CD4-positive, CD25-positive, alpha-beta regulatory T cell (primary cell): ENCODE measurements around the gene AGFG2. TPM values are rescaled to one million over a fixed set of nuclear protein-coding genes. Genes with fewer than 3 reads are reported as not detected.

Source experiments
- ATAC-seq, 2 donors: fragments of 150-1000 bp; cut with Tn5 transposase; one replicate each; pipeline ENCODE4 v1.10.0; 2021; ENCODE audit warnings: low read depth in 2 of 2, moderate number of reproducible peaks in 2 of 2, moderate library complexity in 1 of 2
- DNase-seq, 3 donors: peaks; one replicate each; pipeline versions ENCODE4 v3.0.0 to v3.0.0-alpha.2; 2012 to 2022; ENCODE audit warnings: mixed read lengths in 1 of 3
- H3K27ac ChIP-seq: one replicate; pipeline ENCODE4 v1.7.0; 2013; ENCODE audit warnings: mild to moderate bottlenecking, low read length; ENCODE audit not compliant: insufficient read depth, poor library complexity, severe bottlenecking
- H3K27me3 ChIP-seq: one replicate; pipeline ENCODE4 v1.7.0; 2013; ENCODE audit warnings: low read length; ENCODE audit not compliant: control insufficient read depth, insufficient read depth
- H3K36me3 ChIP-seq: one replicate; pipeline ENCODE4 v1.7.0; 2013; ENCODE audit warnings: mild to moderate bottlenecking, low read length, moderate library complexity; ENCODE audit not compliant: control insufficient read depth, insufficient read depth
- H3K4me1 ChIP-seq: 2 replicates; pipeline ENCODE4 v1.7.0; 2013; ENCODE audit warnings: mild to moderate bottlenecking, low read length; ENCODE audit not compliant: insufficient read depth, control insufficient read depth, poor library complexity, severe bottlenecking
- H3K4me3 ChIP-seq: one replicate; pipeline ENCODE4 v1.7.0; 2013; ENCODE audit warnings: low read depth, mild to moderate bottlenecking, low read length, moderate library complexity
- H3K9me3 ChIP-seq, 2 experiments: 1 replicate in 1 of 2; 2 replicates in 1 of 2; pipeline ENCODE4 v1.7.0; 2013; ENCODE audit warnings: low read length in 2 of 2, mild to moderate bottlenecking in 1 of 2, moderate library complexity in 1 of 2; ENCODE audit not compliant: control insufficient read depth in 2 of 2
- H3K27ac Mint-ChIP-seq, 3 donors: one replicate each; pipeline ENCODE4 v1.8.0; 2020 to 2022; ENCODE audit warnings: mild to moderate bottlenecking in 3 of 3, mixed read lengths in 3 of 3, moderate library complexity in 2 of 3
- H3K27me3 Mint-ChIP-seq: one replicate; pipeline ENCODE4 v1.8.0; 2022; ENCODE audit warnings: mild to moderate bottlenecking, mixed read lengths
- H3K36me3 Mint-ChIP-seq: one replicate; pipeline ENCODE4 v1.8.0; 2020; ENCODE audit warnings: mixed read lengths
- H3K4me1 Mint-ChIP-seq, 4 donors: one replicate each; pipeline ENCODE4 v1.8.0; 2020 to 2022; ENCODE audit warnings: mixed read lengths in 4 of 4, mild to moderate bottlenecking in 1 of 4
- H3K4me3 Mint-ChIP-seq, 4 donors: one replicate each; pipeline ENCODE4 v1.8.0; 2020 to 2022; ENCODE audit warnings: mild to moderate bottlenecking in 4 of 4, mixed read lengths in 4 of 4, moderate library complexity in 3 of 4
- H3K9me3 Mint-ChIP-seq, 7 donors: one replicate each; pipeline ENCODE4 v1.8.0; 2020 to 2022; ENCODE audit warnings: mixed read lengths in 7 of 7, mild to moderate bottlenecking in 3 of 7, moderate library complexity in 2 of 7
- polyA plus RNA-seq, 4 donors: library from polyadenylated mRNA; unstranded; fragments of 300-500 nt; fragmentation: Illumina TruSeq; gene quantifications; one replicate each; pipeline ENCODE4 v1.2.3, GENCODE V29; 2021
- total RNA-seq: library from RNA; stranded (reverse); gene quantifications from one replicate; pipeline ENCODE4 v1.2.3, GENCODE V29; 2022

The AGFG2 gene
- total and polyA plus RNA-seq, 5 donors from 2014 or later, result 11.7 to 40.8 (median 17.3) TPM

DNA sequence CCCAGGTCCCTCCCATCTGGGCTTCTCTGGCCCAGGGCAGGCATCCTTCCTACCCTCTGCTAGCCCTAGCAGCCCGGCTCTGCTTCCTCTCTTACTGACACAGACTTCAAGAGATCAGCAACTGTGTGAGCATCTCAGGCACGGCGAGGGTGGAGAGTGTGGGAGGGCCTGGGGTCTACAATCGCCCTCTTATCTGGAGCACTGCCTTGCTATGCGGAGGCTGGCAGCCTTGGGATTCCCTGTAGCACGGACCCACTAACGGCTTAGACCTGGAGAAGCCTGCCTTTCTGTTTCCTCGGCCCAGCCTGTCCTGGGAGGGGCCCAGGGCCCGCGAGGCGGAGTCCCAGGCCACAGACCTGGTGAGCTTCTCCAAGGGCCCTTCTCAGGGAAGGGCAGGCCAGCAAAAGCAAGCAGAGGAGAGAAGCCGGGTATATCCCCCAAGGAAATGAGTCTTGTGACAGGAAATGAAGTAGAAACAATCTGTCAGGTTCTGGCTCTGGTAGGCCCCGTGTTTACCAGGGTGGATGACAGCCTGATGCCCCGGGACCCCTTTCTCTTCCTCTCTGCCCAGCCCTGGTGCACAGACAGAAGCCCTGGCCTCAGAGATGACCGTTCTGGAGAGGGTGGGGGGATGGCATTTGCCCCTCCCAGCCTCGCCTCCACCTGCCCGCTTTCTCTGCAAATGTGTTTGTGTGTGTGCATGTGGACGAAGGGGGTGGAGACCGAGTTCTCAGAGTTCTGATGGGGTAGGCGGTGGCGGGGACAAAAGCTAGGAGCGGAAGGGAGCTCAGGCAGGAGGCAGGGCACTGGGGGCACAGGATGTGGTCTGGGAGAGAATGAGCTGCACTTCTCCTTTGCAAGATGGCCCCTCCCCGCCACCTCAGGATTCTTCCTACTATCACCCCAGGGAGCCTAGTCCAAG is 44.4 kb downstream of the AGFG2 start:
- ATAC-seq (peak in 1 of 2 donors; percentile 5), DNase-seq (peak; percentile 40 to 93 (median 73))
- Mint-ChIP-seq H3K27ac (peak overlapping the region; percentile 91 to 96 (median 96)), H3K9me3 (no peaks in the 10 kb centered on the region), H3K4me1 (peaks cover 0 to 36% (median 12%) of the 10 kb centered on the region in 4 donors), H3K36me3 (no peaks in the 10 kb centered on the region), H3K27me3 (peaks cover 7% of the 10 kb centered on the region), H3K4me3 (peak overlapping the region; percentile 88 to 100 (median 98))
- H3K9me3 ChIP-seq, result no peaks in the 10 kb centered on the region
- peaks cover 46% of the 10 kb centered on the region for H3K4me1 ChIP-seq
- peak overlapping the region; percentile 97 for H3K27ac ChIP-seq
- H3K36me3 ChIP-seq, result peaks cover 37% of the 10 kb centered on the region
- H3K27me3 ChIP-seq, result no peaks in the 10 kb centered on the region
- H3K4me3 ChIP-seq, result peak overlapping the region; percentile 86

DNA sequence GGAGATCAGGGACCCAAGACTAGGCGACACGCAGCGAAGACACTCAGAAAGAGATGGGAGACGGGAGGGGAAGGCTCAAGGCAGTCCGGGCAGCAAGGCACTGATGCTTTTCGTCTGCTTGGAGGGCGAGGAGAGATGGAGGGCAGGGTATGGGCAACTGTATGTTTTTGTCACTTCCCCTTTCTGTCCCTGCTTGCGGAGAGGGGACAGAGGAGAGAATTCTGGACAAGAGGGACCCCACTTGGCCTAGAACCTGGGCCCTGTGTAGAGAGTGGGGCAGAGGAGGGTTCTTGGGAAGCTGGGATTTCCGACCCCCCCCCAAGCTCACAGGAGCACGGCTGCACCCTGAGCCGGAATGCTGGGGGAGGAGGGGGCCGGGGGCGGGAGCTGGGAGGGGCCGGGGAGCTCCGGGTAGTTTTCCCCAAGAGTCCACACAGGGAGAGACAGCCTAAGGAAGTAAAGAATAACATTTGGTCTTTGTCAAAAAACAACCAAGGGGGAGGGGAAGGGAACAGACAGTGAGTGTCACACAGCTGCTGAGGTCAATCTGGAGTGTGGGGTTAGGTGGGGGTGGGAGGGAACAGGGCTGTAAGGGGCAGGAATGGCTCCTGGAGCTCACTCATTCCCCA is 45.2 kb downstream of the AGFG2 start:
- peaks cover 0 to 36% (median 13%) of the 10 kb centered on the region in 4 donors for H3K4me1 Mint-ChIP-seq
- no peaks in the 10 kb centered on the region for H3K36me3 Mint-ChIP-seq
- H3K9me3 Mint-ChIP-seq, result no peaks in the 10 kb centered on the region
- no peaks in the 10 kb centered on the region for H3K9me3 ChIP-seq
- no peaks in the 10 kb centered on the region for H3K27me3 ChIP-seq
- peak overlapping the region; percentile 86 for H3K4me3 ChIP-seq
- DNase-seq (peak in 1 of 3 donors; percentile 40), ATAC-seq (no peak)
- H3K4me3 Mint-ChIP-seq, result peak overlapping the region; percentile 88 to 100 (median 98)
- peaks cover 46% of the 10 kb centered on the region for H3K4me1 ChIP-seq
- H3K36me3 ChIP-seq, result peaks cover 32% of the 10 kb centered on the region
- peak overlapping the region; percentile 97 for H3K27ac ChIP-seq
- H3K27me3 Mint-ChIP-seq, result peaks cover 7% of the 10 kb centered on the region
- H3K27ac Mint-ChIP-seq, result peak overlapping the region; percentile 91 to 97 (median 96)

DNA sequence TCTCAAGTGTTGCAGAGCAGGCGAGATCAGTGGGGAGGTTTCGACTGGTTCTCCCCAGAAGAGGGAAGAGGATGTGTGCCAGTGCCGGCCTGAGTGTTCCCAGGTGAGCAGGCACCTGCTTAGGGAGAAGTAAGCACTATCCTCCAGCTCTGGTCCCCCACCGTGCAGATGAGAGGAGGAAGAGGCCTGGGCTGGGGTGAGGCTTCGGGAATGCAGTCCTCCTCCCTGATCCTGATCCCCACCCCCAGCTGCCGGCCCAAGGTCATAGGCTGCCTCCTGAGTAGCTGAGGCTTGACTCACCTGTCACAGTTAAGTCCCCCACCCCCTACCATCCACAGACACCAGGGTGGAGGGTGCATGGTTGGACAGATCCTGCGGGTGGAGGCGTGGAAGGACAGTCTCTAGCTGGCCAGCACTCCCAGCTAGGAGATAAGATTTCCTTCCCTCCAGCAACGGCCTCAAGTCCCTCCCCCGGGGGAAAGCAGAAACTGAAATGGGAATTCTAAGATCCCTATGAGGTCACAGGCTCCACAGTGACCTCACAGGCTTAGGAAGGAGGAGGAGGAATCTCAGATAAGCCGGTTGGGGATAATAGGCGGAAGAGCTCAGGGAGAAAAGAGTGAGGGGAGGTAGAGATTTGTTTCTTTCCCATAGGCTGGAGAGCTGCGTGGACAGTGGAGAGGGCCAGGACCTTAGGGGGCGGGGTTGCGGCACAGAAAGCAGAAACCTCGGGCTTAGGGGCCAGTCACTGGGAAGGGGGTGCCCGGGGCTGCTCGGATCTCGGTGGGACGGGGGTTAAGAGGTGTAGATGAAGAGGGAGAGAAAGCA is 45.9 kb downstream of the AGFG2 start:
- H3K4me3 ChIP-seq, result peak overlapping the region; percentile 86
- peak overlapping the region; percentile 97 for H3K27ac ChIP-seq
- H3K27me3 ChIP-seq, result no peaks in the 10 kb centered on the region
- Mint-ChIP-seq H3K4me3 (peak overlapping the region; percentile 88 to 100 (median 98)), H3K4me1 (peaks cover 0 to 34% (median 13%) of the 10 kb centered on the region in 4 donors), H3K36me3 (no peaks in the 10 kb centered on the region), H3K27me3 (peaks cover 7% of the 10 kb centered on the region), H3K27ac (peak overlapping the region; percentile 91 to 97 (median 97)), H3K9me3 (no peaks in the 10 kb centered on the region)
- no peak for ATAC-seq
- H3K4me1 ChIP-seq, result peaks cover 46% of the 10 kb centered on the region
- no peak for DNase-seq
- H3K36me3 ChIP-seq, result peaks cover 27% of the 10 kb centered on the region
- H3K9me3 ChIP-seq, result no peaks in the 10 kb centered on the region

DNA sequence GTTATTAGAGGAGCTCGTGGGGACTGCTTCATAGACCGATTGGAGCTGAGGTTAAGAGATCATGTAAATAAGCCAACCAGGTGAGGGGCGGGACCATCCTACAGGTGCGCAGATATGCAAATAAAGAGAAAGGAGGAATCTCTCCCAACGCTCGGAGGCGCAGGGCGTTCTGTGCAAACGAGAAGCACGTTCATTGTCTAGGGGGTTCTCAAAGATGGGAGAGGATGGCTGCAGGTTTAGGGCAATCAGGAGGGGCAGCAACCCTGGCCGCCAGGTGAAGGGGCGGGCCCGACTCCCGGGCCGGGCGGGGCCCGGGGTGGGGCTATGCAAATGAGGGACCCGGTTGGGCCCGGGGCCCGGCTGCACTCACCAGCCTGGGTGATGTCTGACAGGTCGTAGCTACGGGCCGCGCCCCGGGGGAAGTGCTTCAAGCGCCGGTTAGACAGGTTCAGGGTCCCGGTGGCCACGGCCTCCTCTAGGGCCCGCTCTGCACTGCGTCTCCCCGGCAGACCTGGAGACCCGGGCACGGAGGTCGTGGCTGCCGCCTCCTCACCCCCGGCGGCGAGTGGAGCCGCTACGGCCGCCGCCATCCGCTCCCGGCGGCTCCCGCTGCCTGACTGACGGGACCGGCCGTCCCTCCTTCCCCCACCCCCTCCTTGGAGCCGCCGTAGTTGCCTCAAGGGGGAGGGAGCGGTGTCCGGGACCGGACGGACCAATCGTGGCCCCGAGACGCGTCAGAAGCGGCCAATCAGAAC is 46.7 kb downstream of the AGFG2 start, which contains the start of gene LRCH4:
LRCH4 (minus strand) TSS at position 619 of the 755 bp plus-strand sequence; CDS start at position 590, 29 bp downstream.
- ATAC-seq, result peak in 1 of 2 donors; percentile 4
- peaks cover 46% of the 10 kb centered on the region for H3K4me1 ChIP-seq
- peak within 1 kb of the TSS; percentile 91 to 97 (median 97) for H3K27ac Mint-ChIP-seq

DNA sequence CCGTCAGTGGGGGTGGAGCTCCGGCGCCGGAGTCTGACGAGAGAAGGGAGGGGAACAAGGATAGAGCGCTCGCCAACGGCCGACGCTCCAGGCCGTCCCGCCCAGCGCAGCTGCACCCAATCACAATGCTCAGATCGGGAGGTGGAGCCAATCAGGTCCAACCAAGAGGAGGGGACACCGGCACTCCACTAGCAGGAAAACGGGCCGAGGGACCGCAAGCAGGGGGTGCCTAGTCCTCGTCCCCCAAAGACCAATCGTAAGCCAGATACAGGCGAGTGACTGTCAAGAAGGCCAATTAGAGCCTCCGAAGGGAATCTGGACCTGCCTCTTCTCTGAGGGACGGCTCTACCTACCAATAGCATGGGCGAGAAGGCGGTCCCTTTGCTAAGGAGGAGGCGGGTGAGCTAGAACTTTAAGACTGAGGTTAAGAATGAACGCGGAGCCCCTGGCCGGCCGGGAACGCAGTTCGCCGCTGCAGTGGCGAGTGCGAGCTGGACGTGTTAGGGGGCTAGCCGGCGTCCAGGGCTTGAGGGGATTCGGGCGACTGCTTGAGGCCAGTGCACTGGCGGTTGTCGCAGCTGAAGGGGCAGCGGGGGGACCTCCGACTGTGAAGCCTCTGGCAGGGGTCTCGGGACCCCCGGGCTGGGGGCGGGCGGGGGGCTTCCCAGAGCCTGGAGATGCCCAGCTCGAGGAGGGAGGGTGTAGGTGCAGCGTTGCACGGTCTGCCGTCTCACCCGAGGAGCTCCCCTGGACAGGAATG is 47.4 kb downstream of the AGFG2 start, which contains the start of gene FBXO24:
FBXO24 (plus strand) TSS at position 63 of the 760 bp plus-strand sequence; CDS start at position 361, 298 bp downstream.
- H3K27me3 ChIP-seq, result no peaks in the 10 kb centered on the region
- peak; percentile 99 to 100 (median 100) for DNase-seq
- peak within 1 kb of the TSS; percentile 88 to 100 (median 98) for H3K4me3 Mint-ChIP-seq
- peak within 1 kb of the TSS; percentile 86 for H3K4me3 ChIP-seq
- H3K27ac Mint-ChIP-seq, result peak within 1 kb of the TSS; percentile 91 to 97 (median 97)
- H3K4me1 ChIP-seq, result peaks cover 46% of the 10 kb centered on the region
- peaks cover 11% of the 10 kb centered on the region for H3K36me3 ChIP-seq
- H3K36me3 Mint-ChIP-seq, result no peaks in the 10 kb centered on the region
- H3K4me1 Mint-ChIP-seq, result peaks cover 0 to 37% (median 13%) of the 10 kb centered on the region in 4 donors
- H3K9me3 Mint-ChIP-seq, result no peaks in the 10 kb centered on the region
- peak within 1 kb of the TSS; percentile 97 for H3K27ac ChIP-seq
- peak; percentile 84 to 86 for ATAC-seq
- H3K9me3 ChIP-seq, result no peaks in the 10 kb centered on the region
- peaks cover 10% of the 10 kb centered on the region for H3K27me3 Mint-ChIP-seq

More for the DNA sequence above, 46.7 kb downstream of the AGFG2 start, which contains the start of gene LRCH4:
- peak in 2 of 3 donors; percentile 68 to 69 for DNase-seq
- Histone ChIP-seq H3K9me3 (no peaks in the 10 kb centered on the region), H3K36me3 (peaks cover 19% of the 10 kb centered on the region), H3K27me3 (no peaks in the 10 kb centered on the region), H3K27ac (peak within 1 kb of the TSS; percentile 97), H3K4me3 (peak within 1 kb of the TSS; percentile 86)
- Mint-ChIP-seq H3K36me3 (no peaks in the 10 kb centered on the region), H3K4me1 (peaks cover 0 to 37% (median 13%) of the 10 kb centered on the region in 4 donors), H3K27me3 (peaks cover 7% of the 10 kb centered on the region), H3K4me3 (peak within 1 kb of the TSS; percentile 88 to 100 (median 98)), H3K9me3 (no peaks in the 10 kb centered on the region)

DNA sequence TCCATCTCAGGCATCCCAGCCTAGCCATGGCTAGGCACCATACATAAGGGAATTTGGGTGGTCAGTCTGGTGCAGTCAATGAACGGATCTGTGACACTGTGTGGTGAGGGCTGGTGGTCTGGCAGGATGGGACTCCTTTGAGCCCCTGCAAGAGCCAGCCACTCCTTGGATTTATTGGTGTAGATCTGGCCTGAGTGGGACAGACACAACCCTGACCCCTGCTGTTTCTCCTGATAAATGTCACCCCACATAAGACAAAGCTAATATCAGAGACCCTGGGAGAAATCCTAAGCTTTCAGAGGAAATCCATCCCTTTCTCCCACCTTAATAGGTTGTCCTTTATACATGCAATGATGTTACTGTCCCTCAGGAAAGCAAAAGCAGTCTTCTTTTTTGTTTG is 49.4 kb downstream of the AGFG2 start:
- Histone ChIP-seq H3K27me3 (no peaks in the 10 kb centered on the region), H3K4me1 (peaks cover 30% of the 10 kb centered on the region), H3K27ac (no peak overlapping the region), H3K4me3 (no peak overlapping the region), H3K36me3 (no peaks in the 10 kb centered on the region), H3K9me3 (no peaks in the 10 kb centered on the region)
- Mint-ChIP-seq H3K4me1 (peaks cover 0 to 20% (median 9%) of the 10 kb centered on the region in 4 donors), H3K27ac (peak overlapping the region in 1 of 3 donors; percentile 17), H3K36me3 (no peaks in the 10 kb centered on the region), H3K27me3 (peaks cover 10% of the 10 kb centered on the region), H3K9me3 (no peaks in the 10 kb centered on the region), H3K4me3 (peak overlapping the region; percentile 41 to 89 (median 77))
- DNase-seq (peak in 1 of 3 donors; percentile 40), ATAC-seq (no peak)
